Measurements from ENCODE around the gene GPR160.

GPR160 gene

GRCh38 chr3:170090601-170090981 lies 52.8 kb downstream of the GPR160 start:
- H3K36me3 ChIP-seq (ENCODE audit: control insufficient read depth, insufficient read depth, low read length), result peaks cover 56% of the 10 kb centered on the region
- no peaks in the 10 kb centered on the region for H3K27me3 ChIP-seq (ENCODE audit: control insufficient read depth, insufficient read depth, low read length)
- H3K4me3 ChIP-seq (ENCODE audit: low read depth, low read length), result no peak overlapping the region
- H3K27ac ChIP-seq (ENCODE audit: low read depth, low read length), result no peak overlapping the region
- H3K9me3 ChIP-seq (ENCODE audit: control insufficient read depth, insufficient read depth, low read length), result no peaks in the 10 kb centered on the region
- no peaks in the 10 kb centered on the region for H3K4me1 ChIP-seq (ENCODE audit: control insufficient read depth, insufficient read depth, low read length)
- no peak overlapping the region for H3K9ac ChIP-seq (ENCODE audit: low read depth, low read length)

- Histone ChIP-seq H3K9ac (ENCODE audit: low read depth, low read length) (no peak overlapping the region), H3K9me3 (ENCODE audit: control insufficient read depth, insufficient read depth, low read length) (no peaks in the 10 kb centered on the region), H3K27me3 (ENCODE audit: control insufficient read depth, insufficient read depth, low read length) (no peaks in the 10 kb centered on the region), H3K36me3 (ENCODE audit: control insufficient read depth, insufficient read depth, low read length) (peaks cover 65% of the 10 kb centered on the region), H3K4me1 (ENCODE audit: control insufficient read depth, insufficient read depth, low read length) (no peaks in the 10 kb centered on the region), H3K27ac (ENCODE audit: low read depth, low read length) (no peak overlapping the region), H3K4me3 (ENCODE audit: low read depth, low read length) (no peak overlapping the region)
Measured at GRCh38 chr3:170092907-170093306, 55.1 kb downstream of the GPR160 start.

GRCh38 chr3:170095771-170096170 lies 58.0 kb downstream of the GPR160 start:
- H3K4me3 ChIP-seq (ENCODE audit: low read depth, low read length), result no peak overlapping the region
- no peak overlapping the region for H3K27ac ChIP-seq (ENCODE audit: low read depth, low read length)
- H3K4me1 ChIP-seq (ENCODE audit: control insufficient read depth, insufficient read depth, low read length), result no peaks in the 10 kb centered on the region
- no peaks in the 10 kb centered on the region for H3K27me3 ChIP-seq (ENCODE audit: control insufficient read depth, insufficient read depth, low read length)
- H3K36me3 ChIP-seq (ENCODE audit: control insufficient read depth, insufficient read depth, low read length), result peaks cover 81% of the 10 kb centered on the region
- no peaks in the 10 kb centered on the region for H3K9me3 ChIP-seq (ENCODE audit: control insufficient read depth, insufficient read depth, low read length)
- no peak overlapping the region for H3K9ac ChIP-seq (ENCODE audit: low read depth, low read length)

GRCh38 chr3:170096342-170096741 lies 58.5 kb downstream of the GPR160 start:
- Histone ChIP-seq H3K4me3 (ENCODE audit: low read depth, low read length) (no peak overlapping the region), H3K27me3 (ENCODE audit: control insufficient read depth, insufficient read depth, low read length) (no peaks in the 10 kb centered on the region), H3K36me3 (ENCODE audit: control insufficient read depth, insufficient read depth, low read length) (peaks cover 82% of the 10 kb centered on the region), H3K9me3 (ENCODE audit: control insufficient read depth, insufficient read depth, low read length) (no peaks in the 10 kb centered on the region), H3K27ac (ENCODE audit: low read depth, low read length) (no peak overlapping the region), H3K4me1 (ENCODE audit: control insufficient read depth, insufficient read depth, low read length) (no peaks in the 10 kb centered on the region), H3K9ac (ENCODE audit: low read depth, low read length) (no peak overlapping the region)

- H3K4me1 ChIP-seq (ENCODE audit: control insufficient read depth, insufficient read depth, low read length), result no peaks in the 10 kb centered on the region
- no peaks in the 10 kb centered on the region for H3K27me3 ChIP-seq (ENCODE audit: control insufficient read depth, insufficient read depth, low read length)
- no peak overlapping the region for H3K27ac ChIP-seq (ENCODE audit: low read depth, low read length)
- H3K9me3 ChIP-seq (ENCODE audit: control insufficient read depth, insufficient read depth, low read length), result no peaks in the 10 kb centered on the region
- H3K4me3 ChIP-seq (ENCODE audit: low read depth, low read length), result no peak overlapping the region
- peaks cover 87% of the 10 kb centered on the region for H3K36me3 ChIP-seq (ENCODE audit: control insufficient read depth, insufficient read depth, low read length)
- no peak overlapping the region for H3K9ac ChIP-seq (ENCODE audit: low read depth, low read length)
Measured at GRCh38 chr3:170098753-170099152, 61.0 kb downstream of the GPR160 start.

GRCh38 chr3:170100944-170101343 lies 63.1 kb downstream of the GPR160 start:
- H3K27ac ChIP-seq (ENCODE audit: low read depth, low read length), result no peak overlapping the region
- H3K27me3 ChIP-seq (ENCODE audit: control insufficient read depth, insufficient read depth, low read length), result no peaks in the 10 kb centered on the region
- no peaks in the 10 kb centered on the region for H3K9me3 ChIP-seq (ENCODE audit: control insufficient read depth, insufficient read depth, low read length)
- no peak overlapping the region for H3K9ac ChIP-seq (ENCODE audit: low read depth, low read length)
- H3K4me3 ChIP-seq (ENCODE audit: low read depth, low read length), result no peak overlapping the region
- H3K4me1 ChIP-seq (ENCODE audit: control insufficient read depth, insufficient read depth, low read length), result no peaks in the 10 kb centered on the region
- H3K36me3 ChIP-seq (ENCODE audit: control insufficient read depth, insufficient read depth, low read length), result peaks cover 76% of the 10 kb centered on the region

- no peaks in the 10 kb centered on the region for H3K27me3 ChIP-seq (ENCODE audit: control insufficient read depth, insufficient read depth, low read length)
- H3K4me3 ChIP-seq (ENCODE audit: low read depth, low read length), result no peak overlapping the region
- H3K9ac ChIP-seq (ENCODE audit: low read depth, low read length), result no peak overlapping the region
- H3K4me1 ChIP-seq (ENCODE audit: control insufficient read depth, insufficient read depth, low read length), result no peaks in the 10 kb centered on the region
- H3K36me3 ChIP-seq (ENCODE audit: control insufficient read depth, insufficient read depth, low read length), result peaks cover 69% of the 10 kb centered on the region
- H3K9me3 ChIP-seq (ENCODE audit: control insufficient read depth, insufficient read depth, low read length), result no peaks in the 10 kb centered on the region
- H3K27ac ChIP-seq (ENCODE audit: low read depth, low read length), result no peak overlapping the region
Measured at GRCh38 chr3:170102431-170102830, 64.6 kb downstream of the GPR160 start.

- Histone ChIP-seq H3K4me3 (ENCODE audit: low read depth, low read length) (no peak overlapping the region), H3K27ac (ENCODE audit: low read depth, low read length) (no peak overlapping the region), H3K36me3 (ENCODE audit: control insufficient read depth, insufficient read depth, low read length) (peaks cover 44% of the 10 kb centered on the region), H3K4me1 (ENCODE audit: control insufficient read depth, insufficient read depth, low read length) (peaks cover 12% of the 10 kb centered on the region; the same call in 1 of the 2 replicates), H3K9ac (ENCODE audit: low read depth, low read length) (no peak overlapping the region), H3K9me3 (ENCODE audit: control insufficient read depth, insufficient read depth, low read length) (no peaks in the 10 kb centered on the region), H3K27me3 (ENCODE audit: control insufficient read depth, insufficient read depth, low read length) (no peaks in the 10 kb centered on the region)
Measured at GRCh38 chr3:170107941-170108340, 70.1 kb downstream of the GPR160 start.

- H3K27me3 ChIP-seq (ENCODE audit: control insufficient read depth, insufficient read depth, low read length), result no peaks in the 10 kb centered on the region
- no peak overlapping the region for H3K4me3 ChIP-seq (ENCODE audit: low read depth, low read length)
- no peak overlapping the region for H3K9ac ChIP-seq (ENCODE audit: low read depth, low read length)
- H3K36me3 ChIP-seq (ENCODE audit: control insufficient read depth, insufficient read depth, low read length), result peaks cover 53% of the 10 kb centered on the region
- H3K27ac ChIP-seq (ENCODE audit: low read depth, low read length), result no peak overlapping the region
- H3K4me1 ChIP-seq (ENCODE audit: control insufficient read depth, insufficient read depth, low read length), result peaks cover 12% of the 10 kb centered on the region; the same call in 1 of the 2 replicates
- H3K9me3 ChIP-seq (ENCODE audit: control insufficient read depth, insufficient read depth, low read length), result no peaks in the 10 kb centered on the region
Measured at GRCh38 chr3:170108955-170109354, 71.2 kb downstream of the GPR160 start.

GRCh38 chr3:170109579-170110293 lies 71.9 kb downstream of the GPR160 start:
- H3K27me3 ChIP-seq (ENCODE audit: control insufficient read depth, insufficient read depth, low read length), result no peaks in the 10 kb centered on the region
- H3K36me3 ChIP-seq (ENCODE audit: control insufficient read depth, insufficient read depth, low read length), result peaks cover 56% of the 10 kb centered on the region
- H3K9me3 ChIP-seq (ENCODE audit: control insufficient read depth, insufficient read depth, low read length), result no peaks in the 10 kb centered on the region
- H3K9ac ChIP-seq (ENCODE audit: low read depth, low read length), result no peak overlapping the region
- H3K27ac ChIP-seq (ENCODE audit: low read depth, low read length), result no peak overlapping the region
- H3K4me1 ChIP-seq (ENCODE audit: control insufficient read depth, insufficient read depth, low read length), result peaks cover 12% of the 10 kb centered on the region; the same call in 1 of the 2 replicates
- no peak overlapping the region for H3K4me3 ChIP-seq (ENCODE audit: low read depth, low read length)

GRCh38 chr3:170111147-170111771 lies 73.5 kb downstream of the GPR160 start:
- H3K9ac ChIP-seq (ENCODE audit: low read depth, low read length), result no peak overlapping the region
- H3K27me3 ChIP-seq (ENCODE audit: control insufficient read depth, insufficient read depth, low read length), result no peaks in the 10 kb centered on the region
- no peaks in the 10 kb centered on the region for H3K9me3 ChIP-seq (ENCODE audit: control insufficient read depth, insufficient read depth, low read length)
- peaks cover 12% of the 10 kb centered on the region; the same call in 1 of the 2 replicates for H3K4me1 ChIP-seq (ENCODE audit: control insufficient read depth, insufficient read depth, low read length)
- H3K27ac ChIP-seq (ENCODE audit: low read depth, low read length), result no peak overlapping the region
- peaks cover 65% of the 10 kb centered on the region for H3K36me3 ChIP-seq (ENCODE audit: control insufficient read depth, insufficient read depth, low read length)
- H3K4me3 ChIP-seq (ENCODE audit: low read depth, low read length), result no peak overlapping the region

Data from HUES48 (cell line).